ENCODE results near the gene XPA.
"Not testable (repeated sequence)": the region's sequence is repeated elsewhere in the genome, so short reads cannot be mapped to it uniquely, and the experiment has no call there.

Gene XPA

DNA sequence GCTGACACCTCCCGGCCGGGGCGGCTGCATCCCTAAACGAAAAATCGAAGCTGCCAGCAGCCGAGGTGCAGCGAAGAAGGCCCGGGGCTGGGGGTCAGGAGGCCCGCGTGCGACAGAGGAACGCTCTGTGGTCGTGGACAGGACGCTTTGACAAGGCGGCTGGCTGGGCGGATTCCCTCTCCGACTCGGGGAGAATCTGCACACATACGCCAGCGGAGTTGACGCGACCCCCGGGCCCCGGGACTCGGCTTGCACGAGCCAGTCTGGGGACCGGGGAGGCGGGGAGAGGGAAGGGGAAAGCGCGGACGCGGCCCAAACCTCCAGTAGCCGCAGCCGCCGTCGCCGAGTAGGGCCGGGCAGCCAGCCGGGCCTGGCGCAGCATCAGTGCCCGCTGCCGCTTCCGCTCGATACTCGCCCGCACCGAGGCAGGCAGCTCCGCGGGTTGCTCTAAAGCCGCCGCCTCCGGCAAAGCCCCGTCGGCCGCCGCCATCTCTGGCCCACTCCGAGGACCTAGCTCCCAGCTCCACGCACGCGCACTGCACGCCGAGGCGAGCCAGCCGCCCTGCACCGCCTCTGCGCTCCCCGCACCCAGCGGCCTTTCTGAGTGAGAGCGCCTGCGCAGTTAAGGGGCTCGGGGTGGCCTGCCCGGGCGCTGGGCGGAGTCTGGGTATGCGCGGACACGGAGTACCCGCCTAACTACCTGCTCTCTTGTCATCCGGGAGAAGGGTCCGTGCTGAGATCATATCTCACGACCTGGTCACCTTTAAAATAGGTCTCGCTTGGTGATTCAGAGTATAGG is at the start of gene XPA:
XPA (minus strand) TSS at position 538 of the 799 bp plus-strand sequence; CDS start at position 490, 48 bp downstream.
- DNase-seq (ENCODE audit: low read depth): peak; percentile 94
- TF ChIP-seq, protein P1, sequence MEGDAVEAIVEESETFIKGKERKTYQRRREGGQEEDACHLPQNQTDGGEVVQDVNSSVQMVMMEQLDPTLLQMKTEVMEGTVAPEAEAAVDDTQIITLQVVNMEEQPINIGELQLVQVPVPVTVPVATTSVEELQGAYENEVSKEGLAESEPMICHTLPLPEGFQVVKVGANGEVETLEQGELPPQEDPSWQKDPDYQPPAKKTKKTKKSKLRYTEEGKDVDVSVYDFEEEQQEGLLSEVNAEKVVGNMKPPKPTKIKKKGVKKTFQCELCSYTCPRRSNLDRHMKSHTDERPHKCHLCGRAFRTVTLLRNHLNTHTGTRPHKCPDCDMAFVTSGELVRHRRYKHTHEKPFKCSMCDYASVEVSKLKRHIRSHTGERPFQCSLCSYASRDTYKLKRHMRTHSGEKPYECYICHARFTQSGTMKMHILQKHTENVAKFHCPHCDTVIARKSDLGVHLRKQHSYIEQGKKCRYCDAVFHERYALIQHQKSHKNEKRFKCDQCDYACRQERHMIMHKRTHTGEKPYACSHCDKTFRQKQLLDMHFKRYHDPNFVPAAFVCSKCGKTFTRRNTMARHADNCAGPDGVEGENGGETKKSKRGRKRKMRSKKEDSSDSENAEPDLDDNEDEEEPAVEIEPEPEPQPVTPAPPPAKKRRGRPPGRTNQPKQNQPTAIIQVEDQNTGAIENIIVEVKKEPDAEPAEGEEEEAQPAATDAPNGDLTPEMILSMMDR (IDR thresholded peaks at IDR 0.05; ENCODE audit: insufficient read depth, low read depth, low read length, missing control alignments): no peak
- H3K4me3 ChIP-seq (ENCODE audit: low read length): peak within 1 kb of the TSS; percentile 79

DNA sequence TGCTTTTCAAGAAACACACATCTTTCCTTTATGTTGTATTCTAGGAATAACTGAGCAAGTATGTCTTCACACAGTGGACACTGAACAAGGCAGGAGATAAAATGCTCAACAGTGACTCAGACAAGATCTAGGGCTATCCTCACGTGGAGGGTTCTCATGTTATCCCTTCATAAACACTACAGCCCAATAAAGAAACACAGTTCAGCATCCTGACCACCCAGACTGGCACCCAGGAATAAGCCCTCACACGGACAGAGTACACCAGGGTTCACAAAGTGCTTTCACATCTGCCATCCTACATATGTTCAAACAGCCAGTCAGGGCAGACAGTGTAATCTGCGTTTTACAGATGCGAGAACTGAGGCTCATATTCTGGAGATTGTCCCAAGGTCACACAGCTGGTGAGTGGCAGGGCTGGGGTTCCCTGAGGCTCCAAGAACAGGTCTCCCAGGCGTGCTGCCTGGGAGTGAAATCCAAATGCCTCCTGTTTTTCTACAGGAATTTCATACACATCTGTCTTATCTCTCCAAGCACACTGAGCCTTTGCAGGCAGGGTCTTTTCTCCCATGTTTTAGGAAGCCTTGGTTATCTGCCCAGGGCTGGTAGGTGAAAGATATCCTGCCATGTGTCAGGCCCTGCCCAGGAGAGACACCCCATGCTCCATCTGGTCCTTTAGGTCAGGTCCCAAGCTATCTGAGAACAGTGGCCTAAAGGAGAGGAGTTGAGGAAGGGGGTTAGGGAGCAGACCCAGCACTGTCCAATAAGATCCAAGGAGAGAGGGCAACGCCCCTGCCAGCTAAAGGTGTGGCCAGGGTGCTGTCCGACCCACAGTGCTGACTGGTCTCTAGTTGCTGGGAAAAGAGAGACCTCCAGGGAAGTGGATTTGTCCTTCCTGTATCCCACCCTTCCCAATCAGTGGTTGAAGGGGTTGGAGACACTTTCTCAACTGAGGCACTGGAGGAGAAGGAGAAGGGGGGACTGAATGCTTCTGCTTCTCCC is 47.9 kb upstream of the XPA start:
- TF ChIP-seq, protein P1 (IDR thresholded peaks at IDR 0.05; ENCODE audit: insufficient read depth, low read depth, low read length, missing control alignments): no peak
- no peak for DNase-seq (ENCODE audit: low read depth)
- no peak overlapping the region for H3K4me3 ChIP-seq (ENCODE audit: low read length)

DNA sequence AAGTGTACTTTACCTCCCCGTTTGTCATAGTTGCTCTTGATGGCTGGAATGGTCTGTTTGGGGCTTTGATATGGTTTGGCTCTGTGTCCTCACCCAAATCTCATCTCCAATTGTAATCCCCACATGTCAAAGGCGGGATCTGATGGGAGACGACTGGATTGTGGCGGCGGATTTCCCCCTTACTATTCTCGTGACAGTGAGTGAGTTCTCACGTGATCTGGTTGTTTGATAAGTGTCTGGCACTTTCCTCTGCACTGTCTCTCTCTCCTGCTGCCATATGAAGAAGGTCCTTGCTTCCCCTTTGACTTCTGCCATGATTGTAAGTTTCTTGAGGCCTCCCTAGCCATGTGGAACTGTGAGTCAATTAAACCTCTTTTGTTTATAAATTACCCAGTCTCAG is 46.9 kb upstream of the XPA start:
- DNase-seq (ENCODE audit: low read depth): not testable (repeated sequence)

DNA sequence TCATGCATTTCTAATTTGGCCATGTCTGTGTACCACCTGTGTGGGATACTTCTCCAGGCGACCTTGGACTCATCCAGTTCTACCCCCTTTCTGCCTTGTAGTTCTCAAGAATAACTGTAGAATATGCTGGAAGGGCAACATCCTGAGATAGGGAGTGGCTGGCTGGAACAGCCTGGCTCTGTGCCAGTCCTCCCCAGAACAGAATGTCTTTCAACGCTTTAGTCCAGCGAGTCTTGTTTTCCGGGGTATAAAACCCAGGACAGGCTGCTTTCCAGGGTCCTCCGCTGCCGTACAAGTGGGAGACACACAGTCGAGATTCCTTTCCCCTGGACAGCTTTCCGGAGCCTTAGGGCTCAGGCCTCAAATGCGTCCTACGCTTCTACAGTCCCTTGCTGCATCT is 45.4 kb upstream of the XPA start:
- DNase-seq (ENCODE audit: low read depth): no peak
- TF ChIP-seq, protein P1 (IDR thresholded peaks at IDR 0.05; ENCODE audit: insufficient read depth, low read depth, low read length, missing control alignments): no peak
- H3K4me3 ChIP-seq (ENCODE audit: low read length): no peak overlapping the region

More for the DNA sequence above, 46.9 kb upstream of the XPA start:
- not testable (repeated sequence) for H3K4me3 ChIP-seq (ENCODE audit: low read length)

DNA sequence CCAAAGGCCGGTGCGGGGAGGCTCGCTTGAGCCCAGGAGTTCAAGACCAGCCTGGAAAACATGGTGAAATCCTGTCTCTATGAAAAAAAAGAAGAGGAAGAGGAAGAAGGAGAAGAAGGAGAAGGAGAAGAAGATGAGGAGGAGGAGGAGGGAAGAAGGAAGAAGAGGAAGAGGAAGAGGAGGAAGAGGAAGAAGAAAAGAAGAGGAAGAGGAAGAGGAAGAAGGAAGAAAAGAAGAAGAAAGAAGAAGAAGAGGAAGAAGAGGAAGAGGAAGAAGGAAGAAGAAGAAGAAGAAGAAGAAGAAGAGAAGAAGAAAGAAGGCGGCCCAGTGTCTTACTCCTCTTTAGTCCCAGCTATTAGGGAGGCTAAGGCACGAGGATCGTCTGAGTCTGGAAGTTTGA is 44.8 kb upstream of the XPA start:
- no peak for DNase-seq (ENCODE audit: low read depth)
- H3K4me3 ChIP-seq (ENCODE audit: low read length): no peak overlapping the region
- TF ChIP-seq, protein P1 (IDR thresholded peaks at IDR 0.05; ENCODE audit: insufficient read depth, low read depth, low read length, missing control alignments): no peak

DNA sequence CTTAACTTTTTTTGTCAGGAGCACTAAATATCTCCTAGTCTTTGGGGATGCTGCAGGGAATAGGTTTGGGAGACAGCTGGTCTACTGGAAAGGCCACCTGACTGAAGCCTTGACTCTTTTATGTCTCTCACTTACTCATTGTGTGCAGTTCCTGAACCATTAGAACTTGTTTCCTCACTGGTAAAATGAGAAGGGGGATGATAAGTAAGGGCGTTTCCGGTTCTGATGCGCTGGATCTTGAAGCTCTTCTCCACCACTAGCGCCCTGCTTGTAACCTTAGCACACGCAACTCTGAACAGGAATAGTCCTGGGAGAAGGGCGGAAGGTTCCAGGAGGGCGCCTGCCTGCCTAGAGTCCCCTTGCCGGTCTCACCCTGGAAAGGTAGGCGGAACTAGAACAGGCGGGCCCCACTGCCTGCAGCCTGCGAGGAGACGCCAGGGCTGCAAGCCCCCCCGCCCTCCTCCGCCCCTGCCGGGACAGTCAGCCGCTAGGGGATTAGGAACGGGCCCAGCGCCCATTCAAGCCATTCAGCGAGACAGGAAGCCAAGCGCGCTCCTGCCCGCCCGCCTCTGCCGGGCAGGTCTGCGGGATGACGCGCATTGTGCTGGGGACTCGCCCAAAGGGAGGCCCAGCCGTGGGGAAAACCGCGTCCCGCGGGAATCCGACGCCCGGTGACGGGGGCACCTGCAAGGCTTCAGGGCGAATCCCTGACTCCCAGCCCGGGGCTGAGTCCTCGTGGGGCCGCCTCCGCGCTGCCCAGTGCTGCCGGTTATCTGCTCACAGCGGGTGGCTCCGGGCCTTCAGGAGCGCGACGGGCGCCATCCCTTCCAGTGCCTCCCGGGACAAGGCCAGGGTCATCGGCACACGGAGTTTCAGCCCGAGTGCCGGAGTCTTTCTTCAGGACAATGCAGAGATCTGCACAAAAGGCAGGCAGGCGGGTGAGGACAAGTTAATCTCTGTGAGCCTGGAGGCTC is 44.0 kb upstream of the XPA start:
- TF ChIP-seq, protein P1 (IDR thresholded peaks at IDR 0.05; ENCODE audit: insufficient read depth, low read depth, low read length, missing control alignments): peak; percentile 45
- no peak overlapping the region for H3K4me3 ChIP-seq (ENCODE audit: low read length)
- DNase-seq (ENCODE audit: low read depth): peak; percentile 87
